Right atrium auricular region (tissue), 2 donors: Measurements from ENCODE around the gene TENM4. TPM values are rescaled to one million over a fixed set of nuclear protein-coding genes. Genes with fewer than 3 reads are reported as not detected.
A peak's percentile ranks its signal among the peaks of the same experiment; 100 is the strongest.

Experiments
- DNase-seq: peaks from one replicate; pipeline ENCODE4 v3.0.0-alpha.2; 2019; ENCODE audit warnings: low spot score
- H3K27ac ChIP-seq, 2 donors: fragments of 200-600 bp; sonication (generic); 1 replicate in 1 of 2; 2 replicates in 1 of 2; pipeline ENCODE4 v1.5.1; 2016 to 2019
- H3K27me3 ChIP-seq, 2 donors: fragments of 200-600 bp; sonication (generic); one replicate each; pipeline versions ENCODE4 v1.5.1 to v1.6.0; 2017 to 2019
- H3K36me3 ChIP-seq: fragments of 200-600 bp; sonication (generic); one replicate; pipeline ENCODE4 v1.5.1; 2016
- H3K4me1 ChIP-seq, 2 donors: fragments of 200-600 bp; sonication (generic); one replicate each; pipeline versions ENCODE4 v1.5.1 to v1.6.0; 2017 to 2019
- H3K4me3 ChIP-seq, 2 donors: fragments of 200-600 bp; sonication (generic); 1 replicate in 1 of 2; 2 replicates in 1 of 2; pipeline ENCODE4 v1.5.1; 2017 to 2019; ENCODE audit warnings: mild to moderate bottlenecking in 1 of 2, moderate library complexity in 1 of 2
- H3K9me3 ChIP-seq, 2 donors: fragments of 200-600 bp; sonication (generic); one replicate each; pipeline ENCODE4 v1.5.1; 2019
- CTCF ChIP-seq, 2 donors: fragments of 200-600 bp; sonication (generic); IDR thresholded peaks; one replicate each; pipeline ENCODE4 v1.5.1; 2019; ENCODE audit warnings: antibody characterized with exemption in 2 of 2
- total RNA-seq, 2 donors: library from RNA; depleted of rRNA; stranded (reverse); fragments of >200 nt; gene quantifications; one replicate each; pipeline ENCODE4 v1.1.0, GENCODE V29; 2016

The TENM4 gene
- total RNA-seq, 2 donors from 2014 or later, result 0.30 to 0.98 TPM

GRCh38 chr11:79060081-79060953 is 380.5 kb downstream of the TENM4 start:
- no peaks in the 10 kb centered on the region for H3K27me3 ChIP-seq
- H3K27ac ChIP-seq, result no peak overlapping the region
- H3K36me3 ChIP-seq, result no peaks in the 10 kb centered on the region
- no peaks in the 10 kb centered on the region for H3K4me1 ChIP-seq
- H3K4me3 ChIP-seq, result no peak overlapping the region
- no peak for DNase-seq
- TF ChIP-seq CTCF (IDR thresholded peaks at IDR 0.05), result no peak
- H3K9me3 ChIP-seq, result no peaks in the 10 kb centered on the region

GRCh38 chr11:79059141-79059540 is 381.7 kb downstream of the TENM4 start:
- no peak overlapping the region for H3K27ac ChIP-seq
- H3K27me3 ChIP-seq, result no peaks in the 10 kb centered on the region
- H3K36me3 ChIP-seq, result no peaks in the 10 kb centered on the region
- DNase-seq, result no peak
- TF ChIP-seq CTCF (IDR thresholded peaks at IDR 0.05), result no peak
- H3K4me3 ChIP-seq, result no peak overlapping the region
- no peaks in the 10 kb centered on the region for H3K9me3 ChIP-seq
- H3K4me1 ChIP-seq, result no peaks in the 10 kb centered on the region

- Histone ChIP-seq H3K4me1 (no peaks in the 10 kb centered on the region), H3K9me3 (no peaks in the 10 kb centered on the region), H3K36me3 (no peaks in the 10 kb centered on the region), H3K4me3 (no peak overlapping the region), H3K27me3 (no peaks in the 10 kb centered on the region), H3K27ac (no peak overlapping the region)
- TF ChIP-seq CTCF (IDR thresholded peaks at IDR 0.05), result no peak
- DNase-seq, result no peak
Observed at GRCh38 chr11:79055856-79056631, 384.8 kb downstream of the TENM4 start.

GRCh38 chr11:79054636-79055035 is 386.2 kb downstream of the TENM4 start:
- H3K27me3 ChIP-seq, result no peaks in the 10 kb centered on the region
- no peak overlapping the region for H3K27ac ChIP-seq
- no peaks in the 10 kb centered on the region for H3K4me1 ChIP-seq
- no peak for DNase-seq
- no peak for TF ChIP-seq CTCF (IDR thresholded peaks at IDR 0.05)
- no peaks in the 10 kb centered on the region for H3K36me3 ChIP-seq
- no peaks in the 10 kb centered on the region for H3K9me3 ChIP-seq
- no peak overlapping the region for H3K4me3 ChIP-seq

GRCh38 chr11:79052544-79052943 is 388.3 kb downstream of the TENM4 start:
- Histone ChIP-seq H3K36me3 (no peaks in the 10 kb centered on the region), H3K27ac (no peak overlapping the region), H3K4me3 (no peak overlapping the region), H3K9me3 (no peaks in the 10 kb centered on the region), H3K27me3 (no peaks in the 10 kb centered on the region), H3K4me1 (no peaks in the 10 kb centered on the region)
- DNase-seq, result no peak
- TF ChIP-seq CTCF (IDR thresholded peaks at IDR 0.05), result peak in 1 of 2 donors; percentile 51
